Measurements from ENCODE around the gene JAKMIP1. TPM values are rescaled to one million over a fixed set of nuclear protein-coding genes. Genes with fewer than 3 reads are reported as not detected.

The JAKMIP1 gene
- total RNA-seq, 4 donors from 2014 or later: 0.26 to 0.48 TPM; not detected in 2

DNA sequence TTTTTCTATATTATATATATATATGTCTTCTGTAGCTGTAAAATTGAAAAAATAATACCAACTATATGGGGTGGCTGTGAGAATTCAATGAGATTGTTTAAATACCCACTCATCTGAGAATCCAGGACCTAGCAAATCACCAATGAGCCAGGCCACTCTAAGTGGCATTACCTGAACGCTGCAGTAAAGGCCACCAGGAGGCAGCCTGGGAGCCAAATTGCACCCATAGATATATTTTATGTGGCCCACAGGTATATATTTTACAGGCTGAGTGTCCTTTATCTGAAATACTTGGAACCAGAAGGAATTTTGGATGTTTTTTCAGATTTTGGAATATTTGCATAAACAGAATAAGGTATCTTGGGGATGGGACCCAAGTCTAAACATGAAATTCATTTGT, 124.0 kb downstream of the JAKMIP1 start:
- Histone ChIP-seq H3K9me3 (no peaks in the 10 kb centered on the region), H3K36me3 (no peaks in the 10 kb centered on the region), H3K27ac (no peak overlapping the region), H3K4me1 (no peaks in the 10 kb centered on the region), H3K27me3 (no peaks in the 10 kb centered on the region), H3K4me3 (no peak overlapping the region)
- intact Hi-C loops (cut with DNase I; ENCODE audit: low total_unique reads): no loop called here
- TF ChIP-seq, protein P1, sequence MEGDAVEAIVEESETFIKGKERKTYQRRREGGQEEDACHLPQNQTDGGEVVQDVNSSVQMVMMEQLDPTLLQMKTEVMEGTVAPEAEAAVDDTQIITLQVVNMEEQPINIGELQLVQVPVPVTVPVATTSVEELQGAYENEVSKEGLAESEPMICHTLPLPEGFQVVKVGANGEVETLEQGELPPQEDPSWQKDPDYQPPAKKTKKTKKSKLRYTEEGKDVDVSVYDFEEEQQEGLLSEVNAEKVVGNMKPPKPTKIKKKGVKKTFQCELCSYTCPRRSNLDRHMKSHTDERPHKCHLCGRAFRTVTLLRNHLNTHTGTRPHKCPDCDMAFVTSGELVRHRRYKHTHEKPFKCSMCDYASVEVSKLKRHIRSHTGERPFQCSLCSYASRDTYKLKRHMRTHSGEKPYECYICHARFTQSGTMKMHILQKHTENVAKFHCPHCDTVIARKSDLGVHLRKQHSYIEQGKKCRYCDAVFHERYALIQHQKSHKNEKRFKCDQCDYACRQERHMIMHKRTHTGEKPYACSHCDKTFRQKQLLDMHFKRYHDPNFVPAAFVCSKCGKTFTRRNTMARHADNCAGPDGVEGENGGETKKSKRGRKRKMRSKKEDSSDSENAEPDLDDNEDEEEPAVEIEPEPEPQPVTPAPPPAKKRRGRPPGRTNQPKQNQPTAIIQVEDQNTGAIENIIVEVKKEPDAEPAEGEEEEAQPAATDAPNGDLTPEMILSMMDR (IDR thresholded peaks at IDR 0.05): no peak
- TF ChIP-seq POLR2A (IDR thresholded peaks at IDR 0.05): no peak
- no peak for DNase-seq

DNA sequence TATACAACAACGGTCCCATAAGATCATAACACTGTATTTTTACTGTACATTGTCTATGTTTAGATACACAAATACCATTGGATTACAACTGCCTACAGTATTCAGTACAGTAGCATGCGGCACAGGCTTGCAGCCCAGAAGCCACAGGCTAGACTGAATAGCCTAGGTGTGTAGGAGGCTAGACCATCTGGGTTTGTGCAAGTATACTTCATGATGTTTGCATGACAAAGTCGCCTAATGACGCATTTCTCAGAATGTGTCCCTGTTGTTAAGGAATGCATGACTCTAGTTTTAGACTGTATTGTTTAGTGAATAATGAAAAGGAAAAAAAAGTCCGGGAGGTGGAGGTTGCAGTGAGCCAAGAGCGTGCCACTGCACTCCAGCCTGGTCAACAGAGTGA, 125.6 kb downstream of the JAKMIP1 start:
- Histone ChIP-seq H3K4me3 (no peak overlapping the region), H3K4me1 (no peaks in the 10 kb centered on the region), H3K27me3 (no peaks in the 10 kb centered on the region), H3K36me3 (no peaks in the 10 kb centered on the region), H3K9me3 (no peaks in the 10 kb centered on the region), H3K27ac (no peak overlapping the region)
- TF ChIP-seq POLR2A (IDR thresholded peaks at IDR 0.05): no peak
- TF ChIP-seq, protein P1 (IDR thresholded peaks at IDR 0.05): no peak
- DNase-seq: no peak
- intact Hi-C loops (cut with DNase I; ENCODE audit: low total_unique reads): no loop called here

DNA sequence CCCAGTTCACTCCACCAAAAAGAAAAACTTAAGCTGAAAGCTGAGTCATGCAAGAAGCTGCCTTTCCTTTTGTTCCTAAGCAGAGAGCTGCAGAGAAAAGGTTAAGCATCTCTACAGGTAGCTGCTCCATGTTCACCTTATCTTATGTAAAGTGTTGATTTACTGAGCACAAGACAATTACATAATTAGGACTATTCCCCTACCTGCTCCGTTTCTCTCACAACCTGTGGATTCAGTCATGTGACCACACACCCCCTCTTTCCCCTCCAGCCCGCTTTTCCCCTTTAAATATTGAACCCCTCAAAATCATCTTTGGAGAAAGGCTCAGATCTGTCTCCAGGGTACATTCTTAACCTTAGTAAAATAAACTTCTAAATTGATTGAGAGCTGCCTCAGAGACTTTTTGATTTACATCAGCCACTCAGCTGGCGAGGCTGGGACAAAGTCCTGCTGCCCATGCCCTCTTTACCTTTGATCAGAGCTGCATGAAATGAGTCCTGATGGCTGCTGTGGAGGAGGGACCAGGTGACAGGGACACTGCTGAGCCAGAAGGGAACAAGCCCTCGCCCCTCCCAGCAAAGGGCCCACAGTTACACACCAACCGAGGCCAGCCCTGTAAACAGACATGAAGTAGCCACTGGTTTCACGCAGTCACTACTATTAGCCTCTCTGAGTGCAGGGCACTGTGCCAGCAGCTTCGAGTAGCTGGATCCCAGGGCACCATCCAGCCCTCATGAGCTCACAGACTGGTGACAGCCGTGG, 128.2 kb downstream of the JAKMIP1 start:
- Histone ChIP-seq H3K4me3 (no peak overlapping the region), H3K9me3 (no peaks in the 10 kb centered on the region), H3K27me3 (no peaks in the 10 kb centered on the region), H3K27ac (no peak overlapping the region), H3K4me1 (no peaks in the 10 kb centered on the region), H3K36me3 (no peaks in the 10 kb centered on the region)
- intact Hi-C loops (cut with DNase I; ENCODE audit: low total_unique reads): no loop called here
- DNase-seq: no peak
- TF ChIP-seq POLR2A (IDR thresholded peaks at IDR 0.05): no peak
- TF ChIP-seq, protein P1 (IDR thresholded peaks at IDR 0.05): no peak

DNA sequence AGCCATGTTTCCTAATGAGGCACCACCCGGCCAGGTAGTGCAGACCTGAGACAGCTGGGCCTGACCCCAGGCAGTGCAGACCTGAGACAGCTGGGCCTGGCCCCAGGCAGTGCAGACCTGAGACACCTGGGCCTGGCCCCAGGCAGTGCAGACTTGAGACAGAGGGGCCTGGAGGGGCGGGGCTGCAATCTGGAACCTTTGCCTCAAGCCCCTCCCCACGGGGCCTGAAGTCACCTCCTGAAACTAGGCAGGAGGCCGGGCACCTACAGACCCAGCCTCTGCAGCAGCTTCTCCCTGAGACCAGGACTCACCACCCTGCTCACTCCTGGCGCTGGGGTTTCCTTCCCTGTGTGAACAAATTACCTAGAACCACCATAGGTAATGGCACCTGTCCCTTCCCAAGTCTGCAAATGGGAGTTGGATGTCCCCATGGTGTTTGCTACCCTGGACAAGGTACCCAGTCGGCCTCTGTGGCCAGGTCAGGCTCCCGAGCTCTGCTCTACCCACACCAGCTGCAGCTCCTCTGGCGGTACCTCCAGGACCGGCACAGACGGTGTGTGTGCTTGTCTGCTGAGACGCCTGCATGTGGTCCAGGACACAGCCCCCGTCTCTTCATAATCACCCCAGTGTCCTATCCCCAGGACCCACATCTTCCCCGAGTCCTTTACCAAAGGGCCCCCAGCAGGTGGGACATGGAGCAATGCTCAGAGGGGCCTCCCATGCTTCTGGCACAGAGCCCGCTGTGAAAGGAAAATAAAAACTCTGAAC, 129.0 kb downstream of the JAKMIP1 start:
- TF ChIP-seq, protein P1 (IDR thresholded peaks at IDR 0.05): no peak
- no peak for TF ChIP-seq POLR2A (IDR thresholded peaks at IDR 0.05)
- Histone ChIP-seq H3K9me3 (no peaks in the 10 kb centered on the region), H3K27ac (no peak overlapping the region), H3K4me3 (no peak overlapping the region), H3K4me1 (no peaks in the 10 kb centered on the region), H3K27me3 (no peaks in the 10 kb centered on the region), H3K36me3 (no peaks in the 10 kb centered on the region)
- DNase-seq: no peak
- intact Hi-C loops (cut with DNase I; ENCODE audit: low total_unique reads): no loop called here
